MCF 10A (cell line): Measurements from ENCODE around the gene KANK4. TPM values are rescaled to one million over a fixed set of nuclear protein-coding genes. Genes with fewer than 3 reads are reported as not detected.

Experiments
- BruUV-seq: library from RNA; stranded (reverse); fragments of 400-500 nt; replicated peaks from 2 replicates; lab custom pipeline; 2021; lab: Mats Ljungman, UMichigan
- CTCF ChIA-PET: fragments of 300-600 bp; sonication (Branson Sonifier 250); formaldehyde crosslinking; extraction: SDS; loops from one replicate; lab custom pipeline; 2021; ENCODE audit warnings: antibody characterized with exemption, inconsistent platforms; lab: Yijun Ruan, JAX
- POLR2A ChIA-PET: fragments of 300-600, 350-650 bp; sonication (Branson Sonifier 250); formaldehyde crosslinking; extraction: SDS; loops from one replicate; lab custom pipeline; 2020; ENCODE audit warnings: antibody characterized with exemption, inconsistent platforms; lab: Yijun Ruan, JAX
- DNase-seq: peaks from one replicate; pipeline ENCODE4 v3.0.0-alpha.2; 2018; ENCODE audit not compliant: unreplicated experiment
- H3K27ac Mint-ChIP-seq: one replicate; pipeline ENCODE4 v1.8.0; 2022; ENCODE audit warnings: mild to moderate bottlenecking, low read depth, mixed read lengths; ENCODE audit not compliant: unreplicated experiment
- H3K27me3 Mint-ChIP-seq: one replicate; pipeline ENCODE4 v1.8.0; 2022; ENCODE audit warnings: mixed read lengths; ENCODE audit not compliant: insufficient read depth, unreplicated experiment
- H3K36me3 Mint-ChIP-seq: one replicate; pipeline ENCODE4 v1.8.0; 2022; ENCODE audit warnings: mild to moderate bottlenecking, moderate library complexity, mixed read lengths; ENCODE audit not compliant: insufficient read depth, unreplicated experiment
- H3K4me1 Mint-ChIP-seq: one replicate; pipeline ENCODE4 v1.8.0; 2022; ENCODE audit warnings: mixed read lengths; ENCODE audit not compliant: insufficient read depth, unreplicated experiment
- H3K4me3 Mint-ChIP-seq: one replicate; pipeline ENCODE4 v1.8.0; 2022; ENCODE audit warnings: mild to moderate bottlenecking, moderate library complexity, mixed read lengths; ENCODE audit not compliant: unreplicated experiment
- H3K9me3 Mint-ChIP-seq: one replicate; pipeline ENCODE4 v1.8.0; 2022; ENCODE audit warnings: mixed read lengths; ENCODE audit not compliant: unreplicated experiment
- CTCF ChIP-seq: fragments of 200-600 bp; IDR thresholded peaks from one replicate; pipeline ENCODE4 v1.8.0; 2022; ENCODE audit warnings: antibody characterized with exemption, mild to moderate bottlenecking; ENCODE audit not compliant: unreplicated experiment
- intact Hi-C: fragments of 100-400 bp; cut with micrococcal nuclease; formaldehyde crosslinking; loops from 2 replicates; pipeline ENCODE4 v1.14.1; 2022
- total RNA-seq: library from RNA; stranded (reverse); gene quantifications from 2 replicates; pipeline ENCODE4 v1.2.3, GENCODE V29; 2022

Gene KANK4
- total RNA-seq, 1 experiment from 2014 or later = 0.51 TPM

- Mint-ChIP-seq H3K36me3 (no peaks in the 10 kb centered on the region), H3K4me1 (peaks cover 19% of the 10 kb centered on the region), H3K9me3 (no peaks in the 10 kb centered on the region), H3K4me3 (no peak overlapping the region), H3K27me3 (no peaks in the 10 kb centered on the region), H3K27ac (no peak overlapping the region)
- ChIA-PET CTCF (interaction anchor here (1.1 to 1.7 kb wide), 3 partner anchors 10 to 28 kb away, joined by 3 read pairs; no protein-coding TSS in a partner anchor), POLR2A (interaction anchor here (0.6 to 0.8 kb wide), 2 partner anchors 21 to 153 kb away, joined by 4 read pairs; no protein-coding TSS in a partner anchor)
- DNase-seq = no peak
- BruUV-seq = no TSS peak
- intact Hi-C loops = no loop called here
- no peak for TF ChIP-seq CTCF
These were observed 35.2 kb downstream of the KANK4 start for GRCh38 chr1:62283986-62284385.

GRCh38 chr1:62282909-62283755 lies 36.1 kb downstream of the KANK4 start:
- no TSS peak for BruUV-seq
- no peak overlapping the region for H3K4me3 Mint-ChIP-seq
- H3K9me3 Mint-ChIP-seq = no peaks in the 10 kb centered on the region
- no peak for DNase-seq
- H3K4me1 Mint-ChIP-seq = peaks cover 19% of the 10 kb centered on the region
- POLR2A ChIA-PET = interaction anchor here (0.6 kb wide), 1 partner anchor 152 kb away, joined by 4 read pairs; no protein-coding TSS in a partner anchor
- no peak for TF ChIP-seq CTCF
- no peak overlapping the region for H3K27ac Mint-ChIP-seq
- CTCF ChIA-PET = interaction anchor here (0.7 to 1.7 kb wide), 2 partner anchors 11 to 108 kb away, joined by 3 to 4 read pairs; no protein-coding TSS in a partner anchor
- H3K27me3 Mint-ChIP-seq = no peaks in the 10 kb centered on the region
- intact Hi-C loops = no loop called here
- H3K36me3 Mint-ChIP-seq = no peaks in the 10 kb centered on the region

GRCh38 chr1:62281922-62282555 lies 37.2 kb downstream of the KANK4 start:
- no peak for TF ChIP-seq CTCF
- ChIA-PET POLR2A (no interaction called here), CTCF (interaction anchor here (0.6 to 0.8 kb wide), 3 partner anchors 97 to 430 kb away, joined by 3 read pairs; no protein-coding TSS in a partner anchor)
- Mint-ChIP-seq H3K4me1 (peaks cover 19% of the 10 kb centered on the region), H3K36me3 (no peaks in the 10 kb centered on the region), H3K27me3 (no peaks in the 10 kb centered on the region), H3K4me3 (no peak overlapping the region), H3K27ac (no peak overlapping the region), H3K9me3 (no peaks in the 10 kb centered on the region)
- BruUV-seq = no TSS peak
- no peak for DNase-seq
- intact Hi-C loops = no loop called here

- H3K36me3 Mint-ChIP-seq = no peaks in the 10 kb centered on the region
- TF ChIP-seq CTCF = no peak
- intact Hi-C loops = no loop called here
- ChIA-PET CTCF (interaction anchor here (0.8 kb wide), 1 partner anchor 96 kb away, joined by 3 read pairs; no protein-coding TSS in a partner anchor), POLR2A (interaction anchor here (0.7 kb wide), 1 partner anchor 119 kb away, joined by 3 read pairs; no protein-coding TSS in a partner anchor)
- no peaks in the 10 kb centered on the region for H3K27me3 Mint-ChIP-seq
- DNase-seq = no peak
- BruUV-seq = no TSS peak
- no peaks in the 10 kb centered on the region for H3K9me3 Mint-ChIP-seq
- H3K4me1 Mint-ChIP-seq = peaks cover 10% of the 10 kb centered on the region
- no peak overlapping the region for H3K4me3 Mint-ChIP-seq
- H3K27ac Mint-ChIP-seq = no peak overlapping the region
These were observed 38.2 kb downstream of the KANK4 start for GRCh38 chr1:62280960-62281465.
